Neural cell (in vitro differentiated cells): ENCODE data around the gene SLC11A2. TPM values are rescaled to one million over a fixed set of nuclear protein-coding genes. Genes with fewer than 3 reads are reported as not detected.

Experiments used
- H2AFZ ChIP-seq: fragments of 200-600, 300-800 bp; sonication (generic), shearing (Covaris generic); 2 replicates; pipeline ENCODE4 v1.6.0; 2014; ENCODE audit warnings: low read depth, mild to moderate bottlenecking, antibody characterized with exemption, low read length, moderate library complexity
- H3F3A ChIP-seq: fragments of 200-600 bp; shearing (Covaris generic); 2 replicates; pipeline ENCODE4 v1.6.1; 2016; ENCODE audit warnings: mild to moderate bottlenecking, moderate library complexity, mixed read lengths, antibody characterized with exemption, low read length; ENCODE audit not compliant: insufficient read depth, poor library complexity, severe bottlenecking
- H3K27ac ChIP-seq: fragments of 200-600, 300-800 bp; sonication (generic), shearing (Covaris generic); 2 replicates; pipeline ENCODE4 v1.5.1; 2014; ENCODE audit warnings: mild to moderate bottlenecking, low read length, moderate library complexity
- H3K27me3 ChIP-seq: fragments of 300-800, 200-600 bp; sonication (generic), shearing (Covaris generic); 2 replicates; pipeline ENCODE4 v1.6.0; 2014; ENCODE audit warnings: mild to moderate bottlenecking, low read depth, low read length, moderate library complexity; ENCODE audit not compliant: insufficient read depth
- H3K36me3 ChIP-seq: fragments of 300-800, 200-600 bp; sonication (generic), shearing (Covaris generic); 2 replicates; pipeline ENCODE4 v1.5.1; 2014; ENCODE audit warnings: mild to moderate bottlenecking, antibody characterized with exemption, low read length, moderate library complexity; ENCODE audit not compliant: insufficient read depth
- H3K4me2 ChIP-seq: fragments of 300-800, 200-600 bp; sonication (generic), shearing (Covaris generic); 2 replicates; pipeline ENCODE4 v1.6.0; 2014; ENCODE audit warnings: mild to moderate bottlenecking, low read length
- H3K4me3 ChIP-seq: fragments of 300-800, 200-600 bp; sonication (generic), shearing (Covaris generic); 2 replicates; pipeline ENCODE4 v1.5.1; 2014; ENCODE audit warnings: mild to moderate bottlenecking, low read length, moderate library complexity
- H3K79me2 ChIP-seq: fragments of 200-600 bp; shearing (Covaris generic); replicated peaks from 2 replicates; pipeline ENCODE4 v1.6.0; 2014; ENCODE audit warnings: mild to moderate bottlenecking, low read length, moderate library complexity; ENCODE audit not compliant: insufficient read depth
- H3K9ac ChIP-seq: fragments of 300-800, 200-600 bp; sonication (generic), shearing (Covaris generic); 2 replicates; pipeline ENCODE4 v1.6.1; 2016; ENCODE audit warnings: mild to moderate bottlenecking, low read length, mixed read lengths
- H3K9me2 ChIP-seq: fragments of 200-600 bp; shearing (Covaris generic); 2 replicates; pipeline ENCODE4 v1.6.1; 2016; ENCODE audit warnings: mild to moderate bottlenecking, low read length, mixed read lengths; ENCODE audit not compliant: insufficient read depth
- H3K9me3 ChIP-seq: fragments of 200-600, 300-800 bp; sonication (generic), shearing (Covaris generic); 2 replicates; pipeline ENCODE4 v1.6.1; 2016; ENCODE audit warnings: mild to moderate bottlenecking, mixed run types, low read length, moderate library complexity, mixed read lengths
- H4K20me1 ChIP-seq: fragments of 200-600 bp; shearing (Covaris generic); 2 replicates; pipeline ENCODE4 v1.6.1; 2016; ENCODE audit warnings: mild to moderate bottlenecking, mixed run types; ENCODE audit not compliant: insufficient read depth
- CTCF ChIP-seq: fragments of 450-650 bp; IDR thresholded peaks from 2 replicates; pipeline ENCODE4 v1.5.1; 2014; ENCODE audit warnings: antibody characterized with exemption, mild to moderate bottlenecking, moderate library complexity; ENCODE audit not compliant: poor library complexity, severe bottlenecking
- EP300 ChIP-seq: fragments of 450-650 bp; conservative IDR thresholded peaks from 2 replicates; pipeline ENCODE4 v1.6.1; 2014; ENCODE audit warnings: antibody characterized with exemption, mild to moderate bottlenecking, moderate library complexity; ENCODE audit not compliant: poor library complexity, severe bottlenecking
- EZH2 ChIP-seq: fragments of 200-600, 300-800 bp; shearing (Covaris generic), sonication (generic); IDR thresholded peaks from 2 replicates; pipeline ENCODE4 v1.6.1; 2014; ENCODE audit warnings: antibody characterized with exemption, low read length, borderline replicate concordance, mild to moderate bottlenecking; ENCODE audit not compliant: insufficient read depth, poor library complexity, severe bottlenecking
- MXI1 ChIP-seq: fragments of 450-650 bp; conservative IDR thresholded peaks from 2 replicates; pipeline ENCODE4 v1.6.1; 2014; ENCODE audit warnings: antibody characterized with exemption, mild to moderate bottlenecking; ENCODE audit not compliant: poor library complexity, severe bottlenecking
- POLR2AphosphoS5 ChIP-seq: IDR thresholded peaks from 2 replicates; pipeline ENCODE4 v1.6.1; 2012
- RAD21 ChIP-seq: fragments of 450-650 bp; conservative IDR thresholded peaks from 2 replicates; pipeline ENCODE4 v1.6.1; 2014; ENCODE audit warnings: antibody characterized with exemption, mild to moderate bottlenecking, moderate library complexity
- REST ChIP-seq: IDR thresholded peaks from 2 replicates; pipeline ENCODE4 v1.6.1; 2012; ENCODE audit warnings: borderline replicate concordance
- SMC3 ChIP-seq: fragments of 450-650 bp; conservative IDR thresholded peaks from 2 replicates; pipeline ENCODE4 v1.6.1; 2014; ENCODE audit warnings: antibody characterized with exemption, mild to moderate bottlenecking, moderate library complexity; ENCODE audit not compliant: poor library complexity
- TAF1 ChIP-seq: IDR thresholded peaks from 2 replicates; pipeline ENCODE4 v1.6.1; 2012; ENCODE audit warnings: low read depth
- polyA plus RNA-seq: library from polyadenylated mRNA; depleted of rRNA; stranded (reverse); fragments of >200 nt; gene quantifications from 2 replicates; pipeline ENCODE4 v1.2.3, GENCODE V29; 2014

Gene SLC11A2
- polyA plus RNA-seq, 1 donor from 2014 or later, result 62.3 TPM

- Histone ChIP-seq H2AFZ (no peak overlapping the region), H3F3A (no peaks in the 10 kb centered on the region), H4K20me1 (no peaks in the 10 kb centered on the region), H3K27ac (no peak overlapping the region), H3K4me2 (no peak overlapping the region), H3K27me3 (no peaks in the 10 kb centered on the region), H3K9me2 (no peaks in the 10 kb centered on the region), H3K9ac (no peak overlapping the region), H3K36me3 (no peaks in the 10 kb centered on the region), H3K79me2 (no peaks in the 10 kb centered on the region), H3K4me3 (no peak overlapping the region), H3K9me3 (no peaks in the 10 kb centered on the region)
- no peak for TF ChIP-seq MXI1
- TF ChIP-seq SMC3, result no peak
- no peak for TF ChIP-seq EP300
- TF ChIP-seq RAD21, result no peak
- no peak for TF ChIP-seq CTCF
- TF ChIP-seq POLR2AphosphoS5, result no peak
Observed at GRCh38 chr12:50947933-50948626, 78.1 kb downstream of the SLC11A2 start.

- no peak overlapping the region for H3K4me3 ChIP-seq
- no peaks in the 10 kb centered on the region for H3K36me3 ChIP-seq
- H3K27me3 ChIP-seq, result no peaks in the 10 kb centered on the region
- TF ChIP-seq CTCF, result no peak
- TF ChIP-seq EP300, result no peak
- TF ChIP-seq POLR2AphosphoS5, result no peak
- no peak for TF ChIP-seq MXI1
- TF ChIP-seq REST, result no peak
- TF ChIP-seq TAF1, result no peak
- no peak for TF ChIP-seq EZH2
- no peak for TF ChIP-seq SMC3
- no peak for TF ChIP-seq RAD21
- no peaks in the 10 kb centered on the region for H3F3A ChIP-seq
- H2AFZ ChIP-seq, result no peak overlapping the region
- no peak overlapping the region for H3K4me2 ChIP-seq
- H3K9me2 ChIP-seq, result no peaks in the 10 kb centered on the region
- no peaks in the 10 kb centered on the region for H3K79me2 ChIP-seq
- H3K9ac ChIP-seq, result no peak overlapping the region
- H3K9me3 ChIP-seq, result no peaks in the 10 kb centered on the region
- no peaks in the 10 kb centered on the region for H4K20me1 ChIP-seq
- no peak overlapping the region for H3K27ac ChIP-seq
Observed at GRCh38 chr12:50937653-50938052, 88.5 kb downstream of the SLC11A2 start.
